OCI-LY7 (cell line): ENCODE measurements around the gene RAD23B. TPM values are rescaled to one million over a fixed set of nuclear protein-coding genes. Genes with fewer than 3 reads are reported as not detected.

Experiments
- BruUV-seq: library from RNA; stranded (reverse); fragments of 400-500 nt; replicated peaks from 2 replicates; lab custom pipeline; 2021; lab: Mats Ljungman, UMichigan
- CTCF ChIA-PET: fragments of 300-600 bp; sonication (Branson Sonifier 250); formaldehyde crosslinking; loops from one replicate; lab custom pipeline; 2022; ENCODE audit warnings: antibody characterized with exemption; ENCODE audit not compliant: unreplicated experiment; lab: Charles Lee
- POLR2A ChIA-PET: fragments of 300-600 bp; sonication (Branson Sonifier 250); formaldehyde crosslinking; loops from one replicate; lab custom pipeline; 2022; ENCODE audit warnings: antibody characterized with exemption; lab: Charles Lee
- DNase-seq: peaks from one replicate; pipeline ENCODE4 v3.0.0-alpha.2; 2015; ENCODE audit warnings: low spot score
- H2AFZ ChIP-seq: fragments of 200-600 bp; sonication (generic), shearing (Covaris generic); 2 replicates; pipeline ENCODE4 v1.6.1; 2014; ENCODE audit warnings: mild to moderate bottlenecking, antibody characterized with exemption, low read length, moderate library complexity
- H3K27ac ChIP-seq: fragments of 200-600 bp; sonication (generic); 2 replicates; pipeline ENCODE4 v1.5.1; 2014; ENCODE audit warnings: mixed run types, low read depth, mild to moderate bottlenecking, moderate library complexity, low read length, inconsistent platforms; ENCODE audit not compliant: poor library complexity, severe bottlenecking
- H3K36me3 ChIP-seq: fragments of 200-600 bp; sonication (generic); 2 replicates; pipeline ENCODE4 v1.6.1; 2014; ENCODE audit warnings: mild to moderate bottlenecking, antibody characterized with exemption, low read length, moderate library complexity, mixed read lengths; ENCODE audit not compliant: insufficient read depth
- H3K4me1 ChIP-seq: fragments of 200-600 bp; sonication (generic); 2 replicates; pipeline ENCODE4 v1.5.1; 2014; ENCODE audit warnings: mild to moderate bottlenecking, low read length; ENCODE audit not compliant: insufficient read depth, poor library complexity, severe bottlenecking
- H3K4me2 ChIP-seq: fragments of 200-600 bp; sonication (generic); 2 replicates; pipeline ENCODE4 v1.6.1; 2014; ENCODE audit warnings: mild to moderate bottlenecking, low read length
- H3K4me3 ChIP-seq: fragments of 200-600 bp; sonication (generic); 2 replicates; pipeline ENCODE4 v1.5.1; 2014; ENCODE audit warnings: mild to moderate bottlenecking, low read depth, low read length; ENCODE audit not compliant: poor library complexity, severe bottlenecking
- H3K79me2 ChIP-seq: fragments of 200-600 bp; sonication (generic); 2 replicates; pipeline ENCODE4 v1.6.1; 2016; ENCODE audit warnings: low read depth, mild to moderate bottlenecking, low read length, moderate library complexity, mixed read lengths; ENCODE audit not compliant: insufficient read depth
- H3K9me2 ChIP-seq: fragments of 200-600 bp; sonication (generic); 2 replicates; pipeline ENCODE4 v1.6.1; 2016; ENCODE audit warnings: mild to moderate bottlenecking, low read length, mixed read lengths; ENCODE audit not compliant: insufficient read depth
- H3K9me3 ChIP-seq: fragments of 200-600 bp; sonication (generic); 2 replicates; pipeline ENCODE4 v1.6.1; 2014; ENCODE audit warnings: mild to moderate bottlenecking, mixed run types, low read length, mixed read lengths
- H4K20me1 ChIP-seq: fragments of 200-600 bp; sonication (generic); 2 replicates; pipeline ENCODE4 v1.6.1; 2014; ENCODE audit warnings: mild to moderate bottlenecking, antibody characterized with exemption, low read length, moderate library complexity, mixed read lengths; ENCODE audit not compliant: insufficient read depth
- EZH2phosphoT487 ChIP-seq: fragments of 200-600 bp; sonication (generic); IDR thresholded peaks from 2 replicates; pipeline ENCODE4 v1.6.1; 2018; ENCODE audit warnings: low read depth, borderline replicate concordance, mild to moderate bottlenecking, mixed run types, antibody characterized with exemption, low read length, moderate library complexity, mixed read lengths
- intact Hi-C: fragments of 100-400 bp; cut with micrococcal nuclease; formaldehyde crosslinking; loops from one replicate; pipeline ENCODE4 v1.10.0; 2022; ENCODE audit not compliant: unreplicated experiment
- total RNA-seq, 2 experiments: library from RNA; depleted of rRNA in 1 of 2; stranded (reverse); fragments of >200 nt in 1 of 2; shearing (Covaris generic) in 1 of 2; gene quantifications; 2 replicates each; pipeline ENCODE4 v1.2.3, GENCODE V29; 2014 to 2022
- TF ChIP-seq, protein P1 (sequence below): fragments of 200-600 bp; sonication (generic); conservative IDR thresholded peaks from 2 replicates; pipeline ENCODE4 v1.5.1; 2014; ENCODE audit warnings: mild to moderate bottlenecking, antibody characterized with exemption, low read length, moderate library complexity, mixed read lengths

The RAD23B gene
- total RNA-seq, 2 experiments from 2014 or later, result 67.3 to 120 TPM

DNA sequence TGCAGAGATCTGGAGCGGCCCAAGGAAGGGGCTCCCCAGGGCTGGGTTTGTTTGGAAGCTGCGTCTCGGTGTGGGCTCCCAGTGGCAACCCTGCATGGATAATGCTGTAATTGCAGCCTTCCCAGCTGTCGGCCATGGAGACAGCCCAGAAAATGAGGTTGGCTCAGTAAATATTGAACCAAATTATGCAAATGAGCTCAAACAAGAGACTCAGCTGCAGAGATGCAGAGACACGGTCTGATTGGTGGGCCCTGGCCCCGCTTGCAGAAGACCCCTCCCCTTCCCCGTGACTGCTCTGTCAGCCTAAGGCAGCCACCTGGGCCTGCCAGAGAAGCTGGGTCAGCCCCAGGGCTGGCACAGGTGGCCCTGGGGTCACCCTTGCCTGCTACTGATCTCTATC lies 75.9 kb downstream of the RAD23B start:
- no peaks in the 10 kb centered on the region for H4K20me1 ChIP-seq
- no TSS peak for BruUV-seq
- no peak overlapping the region for H3K27ac ChIP-seq
- no peaks in the 10 kb centered on the region for H3K9me3 ChIP-seq
- no peaks in the 10 kb centered on the region for H3K79me2 ChIP-seq
- H3K4me3 ChIP-seq, result no peak overlapping the region
- POLR2A ChIA-PET, result no interaction called here
- CTCF ChIA-PET, result no interaction called here
- intact Hi-C loops, result no loop called here
- no peak for TF ChIP-seq EZH2phosphoT487
- TF ChIP-seq, protein P1, sequence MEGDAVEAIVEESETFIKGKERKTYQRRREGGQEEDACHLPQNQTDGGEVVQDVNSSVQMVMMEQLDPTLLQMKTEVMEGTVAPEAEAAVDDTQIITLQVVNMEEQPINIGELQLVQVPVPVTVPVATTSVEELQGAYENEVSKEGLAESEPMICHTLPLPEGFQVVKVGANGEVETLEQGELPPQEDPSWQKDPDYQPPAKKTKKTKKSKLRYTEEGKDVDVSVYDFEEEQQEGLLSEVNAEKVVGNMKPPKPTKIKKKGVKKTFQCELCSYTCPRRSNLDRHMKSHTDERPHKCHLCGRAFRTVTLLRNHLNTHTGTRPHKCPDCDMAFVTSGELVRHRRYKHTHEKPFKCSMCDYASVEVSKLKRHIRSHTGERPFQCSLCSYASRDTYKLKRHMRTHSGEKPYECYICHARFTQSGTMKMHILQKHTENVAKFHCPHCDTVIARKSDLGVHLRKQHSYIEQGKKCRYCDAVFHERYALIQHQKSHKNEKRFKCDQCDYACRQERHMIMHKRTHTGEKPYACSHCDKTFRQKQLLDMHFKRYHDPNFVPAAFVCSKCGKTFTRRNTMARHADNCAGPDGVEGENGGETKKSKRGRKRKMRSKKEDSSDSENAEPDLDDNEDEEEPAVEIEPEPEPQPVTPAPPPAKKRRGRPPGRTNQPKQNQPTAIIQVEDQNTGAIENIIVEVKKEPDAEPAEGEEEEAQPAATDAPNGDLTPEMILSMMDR, result no peak
- no peak for DNase-seq
- no peaks in the 10 kb centered on the region for H3K9me2 ChIP-seq
- no peaks in the 10 kb centered on the region for H3K4me1 ChIP-seq
- no peaks in the 10 kb centered on the region for H3K36me3 ChIP-seq
- no peak overlapping the region for H2AFZ ChIP-seq
- H3K4me2 ChIP-seq, result no peak overlapping the region

- intact Hi-C loops, result no loop called here
- no peaks in the 10 kb centered on the region for H3K4me1 ChIP-seq
- ChIA-PET CTCF (no interaction called here), POLR2A (interaction anchor here (1.0 kb wide), 1 partner anchor 56 kb away, joined by 3 read pairs; no protein-coding TSS in a partner anchor)
- H3K27ac ChIP-seq, result no peak overlapping the region
- H3K4me3 ChIP-seq, result no peak overlapping the region
- H3K4me2 ChIP-seq, result no peak overlapping the region
- no TSS peak for BruUV-seq
- no peak for DNase-seq
- H3K79me2 ChIP-seq, result no peaks in the 10 kb centered on the region
- no peak overlapping the region for H2AFZ ChIP-seq
- H3K9me2 ChIP-seq, result no peaks in the 10 kb centered on the region
- H3K9me3 ChIP-seq, result no peaks in the 10 kb centered on the region
- H3K36me3 ChIP-seq, result no peaks in the 10 kb centered on the region
- TF ChIP-seq, protein P1, result no peak
- no peaks in the 10 kb centered on the region for H4K20me1 ChIP-seq
Observed at GRCh38 chr9:107360098-107360497, 77.0 kb downstream of the RAD23B start.

GRCh38 chr9:107361816-107362215 lies 78.7 kb downstream of the RAD23B start:
- Histone ChIP-seq H2AFZ (no peak overlapping the region), H3K4me3 (no peak overlapping the region), H3K9me3 (no peaks in the 10 kb centered on the region), H4K20me1 (no peaks in the 10 kb centered on the region), H3K9me2 (no peaks in the 10 kb centered on the region), H3K36me3 (no peaks in the 10 kb centered on the region), H3K4me2 (no peak overlapping the region), H3K4me1 (no peaks in the 10 kb centered on the region), H3K79me2 (no peaks in the 10 kb centered on the region), H3K27ac (no peak overlapping the region)
- TF ChIP-seq EZH2phosphoT487, result no peak
- TF ChIP-seq, protein P1, result no peak
- no TSS peak for BruUV-seq
- no peak for DNase-seq
- ChIA-PET CTCF (no interaction called here), POLR2A (no interaction called here)
- intact Hi-C loops, result no loop called here
